Breast epithelium (tissue), 3 donors: ENCODE measurements around the gene GPC6.

Experiments used
- POLR2A ChIP-seq: fragments of 450-650 bp; IDR thresholded peaks from one replicate; pipeline ENCODE4 v1.6.1; 2016; ENCODE audit warnings: antibody characterized with exemption, mild to moderate bottlenecking, moderate library complexity
- TF ChIP-seq, protein P1 (sequence below), 3 donors: fragments of 450-650 bp; IDR thresholded peaks; one replicate each; pipeline ENCODE4 v1.5.1; 2016 to 2017; ENCODE audit warnings: antibody characterized with exemption in 3 of 3, mild to moderate bottlenecking in 3 of 3, moderate library complexity in 3 of 3

DNA sequence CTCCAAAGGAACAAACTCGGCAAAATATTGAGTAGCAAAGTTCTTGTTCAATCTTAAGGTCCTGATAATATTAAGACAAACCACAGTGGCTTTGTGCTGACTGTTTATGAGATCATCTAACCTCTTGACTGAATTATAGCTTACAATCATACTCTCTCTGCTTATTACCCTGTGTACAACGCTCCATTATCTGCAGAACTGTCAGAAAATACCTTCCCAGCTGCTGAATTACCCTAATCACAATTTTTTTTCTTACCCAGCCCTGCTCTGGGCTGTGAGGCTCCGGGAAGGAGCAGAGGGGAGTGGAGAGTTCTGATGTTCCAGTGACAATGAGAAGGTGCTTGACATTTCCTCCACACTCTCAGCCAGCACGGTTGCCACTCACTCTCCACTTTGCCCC, 1188.1 kb downstream of the GPC6 start:
- TF ChIP-seq, protein P1, sequence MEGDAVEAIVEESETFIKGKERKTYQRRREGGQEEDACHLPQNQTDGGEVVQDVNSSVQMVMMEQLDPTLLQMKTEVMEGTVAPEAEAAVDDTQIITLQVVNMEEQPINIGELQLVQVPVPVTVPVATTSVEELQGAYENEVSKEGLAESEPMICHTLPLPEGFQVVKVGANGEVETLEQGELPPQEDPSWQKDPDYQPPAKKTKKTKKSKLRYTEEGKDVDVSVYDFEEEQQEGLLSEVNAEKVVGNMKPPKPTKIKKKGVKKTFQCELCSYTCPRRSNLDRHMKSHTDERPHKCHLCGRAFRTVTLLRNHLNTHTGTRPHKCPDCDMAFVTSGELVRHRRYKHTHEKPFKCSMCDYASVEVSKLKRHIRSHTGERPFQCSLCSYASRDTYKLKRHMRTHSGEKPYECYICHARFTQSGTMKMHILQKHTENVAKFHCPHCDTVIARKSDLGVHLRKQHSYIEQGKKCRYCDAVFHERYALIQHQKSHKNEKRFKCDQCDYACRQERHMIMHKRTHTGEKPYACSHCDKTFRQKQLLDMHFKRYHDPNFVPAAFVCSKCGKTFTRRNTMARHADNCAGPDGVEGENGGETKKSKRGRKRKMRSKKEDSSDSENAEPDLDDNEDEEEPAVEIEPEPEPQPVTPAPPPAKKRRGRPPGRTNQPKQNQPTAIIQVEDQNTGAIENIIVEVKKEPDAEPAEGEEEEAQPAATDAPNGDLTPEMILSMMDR (IDR thresholded peaks at IDR 0.05), result no peak
- no peak for TF ChIP-seq POLR2A
